ENCODE measurements around the gene PAX7. TPM values are rescaled to one million over a fixed set of nuclear protein-coding genes. Genes with fewer than 3 reads are reported as not detected.

PAX7 gene
- total RNA-seq, 1 experiment from 2014 or later = 0.15 TPM

DNA sequence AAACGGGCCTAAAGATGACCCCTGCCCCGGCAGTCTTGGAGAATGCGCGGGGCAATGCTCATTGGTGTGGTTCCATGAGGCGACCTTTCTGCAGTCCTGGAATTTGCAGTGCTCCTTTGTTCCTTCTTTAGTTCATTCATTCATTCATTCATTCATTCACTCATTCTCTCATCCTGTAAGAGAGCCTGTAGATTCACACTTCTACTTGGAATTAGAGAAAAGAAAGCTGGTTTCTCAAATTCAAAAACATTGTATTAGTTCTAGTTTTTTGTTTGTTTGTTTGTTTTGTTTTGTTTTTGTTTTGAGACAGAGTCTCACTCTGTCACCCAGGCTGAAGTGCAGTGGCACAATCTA, 31.6 kb downstream of the PAX7 start:
- H3K79me2 ChIP-seq (ENCODE audit: insufficient read depth, low read length) = no peaks in the 10 kb centered on the region
- H4K20me1 ChIP-seq (ENCODE audit: control insufficient read depth, insufficient read depth, insufficient read length) = no peaks in the 10 kb centered on the region
- H3K36me3 Mint-ChIP-seq (ENCODE audit: insufficient read depth in 1 of 3, low read depth in 3 of 3) = no peaks in the 10 kb centered on the region
- H3K27ac ChIP-seq (ENCODE audit: insufficient read length, low read depth, low read length) = no peak overlapping the region
- H3K14ac ChIP-seq (ENCODE audit: insufficient read depth, low read length) = no peak overlapping the region
- H3T11ph ChIP-seq (ENCODE audit: low read length) = no peak overlapping the region
- H3K4ac ChIP-seq (ENCODE audit: low read depth, low read length) = no peak overlapping the region
- no peak overlapping the region for H4K5ac ChIP-seq (ENCODE audit: insufficient read length, low read depth, low read length)
- H4K91ac ChIP-seq (ENCODE audit: insufficient read length, low read depth, low read length) = no peak overlapping the region
- TF ChIP-seq, protein P1, sequence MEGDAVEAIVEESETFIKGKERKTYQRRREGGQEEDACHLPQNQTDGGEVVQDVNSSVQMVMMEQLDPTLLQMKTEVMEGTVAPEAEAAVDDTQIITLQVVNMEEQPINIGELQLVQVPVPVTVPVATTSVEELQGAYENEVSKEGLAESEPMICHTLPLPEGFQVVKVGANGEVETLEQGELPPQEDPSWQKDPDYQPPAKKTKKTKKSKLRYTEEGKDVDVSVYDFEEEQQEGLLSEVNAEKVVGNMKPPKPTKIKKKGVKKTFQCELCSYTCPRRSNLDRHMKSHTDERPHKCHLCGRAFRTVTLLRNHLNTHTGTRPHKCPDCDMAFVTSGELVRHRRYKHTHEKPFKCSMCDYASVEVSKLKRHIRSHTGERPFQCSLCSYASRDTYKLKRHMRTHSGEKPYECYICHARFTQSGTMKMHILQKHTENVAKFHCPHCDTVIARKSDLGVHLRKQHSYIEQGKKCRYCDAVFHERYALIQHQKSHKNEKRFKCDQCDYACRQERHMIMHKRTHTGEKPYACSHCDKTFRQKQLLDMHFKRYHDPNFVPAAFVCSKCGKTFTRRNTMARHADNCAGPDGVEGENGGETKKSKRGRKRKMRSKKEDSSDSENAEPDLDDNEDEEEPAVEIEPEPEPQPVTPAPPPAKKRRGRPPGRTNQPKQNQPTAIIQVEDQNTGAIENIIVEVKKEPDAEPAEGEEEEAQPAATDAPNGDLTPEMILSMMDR (conservative IDR thresholded peaks at IDR 0.05) = no peak
- H3K9ac ChIP-seq (ENCODE audit: extremely low read depth, insufficient read length, low read length) = no peak overlapping the region
- H3K4me1 ChIP-seq (ENCODE audit: insufficient read depth, low read length) = no peaks in the 10 kb centered on the region; the same call in 1 of the 2 replicates
- peaks cover 2% of the 10 kb centered on the region; the same call in 1 of the 2 replicates for H3K27me3 ChIP-seq (ENCODE audit: insufficient read depth, low read length)
- no peak overlapping the region for H3K4me3 Mint-ChIP-seq
- H3K23me2 ChIP-seq (ENCODE audit: insufficient read length, low read depth, low read length, poor library complexity, severe bottlenecking) = no peaks in the 10 kb centered on the region
- H2BK120ac ChIP-seq (ENCODE audit: low read depth, low read length, poor library complexity, severe bottlenecking) = no peak overlapping the region
- H2BK12ac ChIP-seq (ENCODE audit: insufficient read length, low read depth, low read length) = no peak overlapping the region
- H3K18ac ChIP-seq (ENCODE audit: insufficient read length, low read depth, low read length) = no peak overlapping the region
- no peaks in the 10 kb centered on the region for H3K9me3 ChIP-seq (ENCODE audit: control insufficient read depth, low read depth, low read length)
- peaks cover 0 to 2% of the 10 kb centered on the region in 2 experiments; a peak in 1 of 5 replicates for H3K9me3 Mint-ChIP-seq
- H3K4me2 ChIP-seq (ENCODE audit: insufficient read depth, insufficient read length, low read length) = no peak overlapping the region
- DNase-seq = no peak
- H3K4me1 Mint-ChIP-seq = peaks cover 6 to 40% of the 10 kb centered on the region in 2 experiments; a peak in 3 of 4 replicates
- WGBS (ENCODE audit: extremely low coverage, insufficient read length, low lambda C conversion rate) = no CpG with 5 or more reads among the region's 5 CpGs
- no peak overlapping the region for H3K27ac Mint-ChIP-seq
- H3K79me1 ChIP-seq (ENCODE audit: insufficient read depth, low read depth, low read length, poor library complexity, severe bottlenecking) = no peaks in the 10 kb centered on the region
- H2AK5ac ChIP-seq (ENCODE audit: insufficient read length, low read length) = no peak overlapping the region
- H3K23ac ChIP-seq (ENCODE audit: insufficient read length, low read depth, low read length) = no peak overlapping the region
- no peak overlapping the region for H2BK5ac ChIP-seq (ENCODE audit: insufficient read length, low read length)
- H2BK20ac ChIP-seq (ENCODE audit: low read depth, low read length, poor library complexity, severe bottlenecking) = no peak overlapping the region
- H3K56ac ChIP-seq (ENCODE audit: insufficient read length, low read depth, low read length) = no peak overlapping the region
- H2AFZ ChIP-seq (ENCODE audit: low read length) = no peak overlapping the region
- H3K27me3 Mint-ChIP-seq (ENCODE audit: low read depth) = peaks cover 98% of the 10 kb centered on the region
- no peak overlapping the region for H4K8ac ChIP-seq (replicated peaks; ENCODE audit: insufficient read length, low read depth, low read length)
- no peak overlapping the region for H2BK15ac ChIP-seq (ENCODE audit: low read depth, low read length)

Measured in H9 (cell line).